Measurements from ENCODE around the gene TACC2.
"Not testable (repeated sequence)": the region's sequence is repeated elsewhere in the genome, so short reads cannot be mapped to it uniquely, and the experiment has no call there.

Gene TACC2

GRCh38 chr10:122176232-122177213, 187.6 kb downstream of the TACC2 start:
- no peak for DNase-seq

GRCh38 chr10:122178655-122179054, 189.7 kb downstream of the TACC2 start:
- no peak for DNase-seq

- peak; percentile 4 for DNase-seq
These were observed 192.2 kb downstream of the TACC2 start for GRCh38 chr10:122181041-122181732.

GRCh38 chr10:122181876-122182275, 192.9 kb downstream of the TACC2 start:
- no peak for DNase-seq

GRCh38 chr10:122182308-122182707, 193.3 kb downstream of the TACC2 start:
- peak; percentile 85 for DNase-seq

- no peak for DNase-seq
These were observed 195.3 kb downstream of the TACC2 start for GRCh38 chr10:122184254-122184653.

GRCh38 chr10:122185643-122186042, 196.7 kb downstream of the TACC2 start:
- no peak for DNase-seq

GRCh38 chr10:122186816-122187810, 198.2 kb downstream of the TACC2 start:
- no peak for DNase-seq

- DNase-seq: no peak
These were observed 199.7 kb downstream of the TACC2 start for GRCh38 chr10:122188706-122189105.

- no peak for DNase-seq
These were observed 200.2 kb downstream of the TACC2 start for GRCh38 chr10:122189185-122189584.

- no peak for DNase-seq
These were observed 201.4 kb downstream of the TACC2 start for GRCh38 chr10:122190176-122190943.

- no peak for DNase-seq
These were observed 203.1 kb downstream of the TACC2 start for GRCh38 chr10:122191936-122192541.

GRCh38 chr10:122194251-122194650, 205.3 kb downstream of the TACC2 start:
- DNase-seq: no peak

GRCh38 chr10:122196218-122196617, 207.3 kb downstream of the TACC2 start:
- DNase-seq: no peak

- DNase-seq: no peak
These were observed 208.8 kb downstream of the TACC2 start for GRCh38 chr10:122197611-122198222.

GRCh38 chr10:122198631-122199030, 209.7 kb downstream of the TACC2 start:
- no peak for DNase-seq

- DNase-seq: no peak
These were observed 210.1 kb downstream of the TACC2 start for GRCh38 chr10:122199070-122199469.

- no peak for DNase-seq
These were observed 210.7 kb downstream of the TACC2 start for GRCh38 chr10:122199689-122200088.

- DNase-seq: no peak
These were observed 212.4 kb downstream of the TACC2 start for GRCh38 chr10:122201401-122201800.

GRCh38 chr10:122203180-122203579, 214.2 kb downstream of the TACC2 start:
- not testable (repeated sequence) for DNase-seq

Data from NCI-H748 treated with DMSO at 0.1 percent for 48 hours (cell line).